HG02571 (cell line): ENCODE results near the gene PLXDC1.

ENCODE experiments used
- ATAC-seq: cut with Tn5 transposase; IDR thresholded peaks from one replicate; pipeline ENCODE4 v1.9.1; 2021; ENCODE audit warnings: mild to moderate bottlenecking, moderate library complexity; ENCODE audit not compliant: unreplicated experiment

Gene PLXDC1

DNA sequence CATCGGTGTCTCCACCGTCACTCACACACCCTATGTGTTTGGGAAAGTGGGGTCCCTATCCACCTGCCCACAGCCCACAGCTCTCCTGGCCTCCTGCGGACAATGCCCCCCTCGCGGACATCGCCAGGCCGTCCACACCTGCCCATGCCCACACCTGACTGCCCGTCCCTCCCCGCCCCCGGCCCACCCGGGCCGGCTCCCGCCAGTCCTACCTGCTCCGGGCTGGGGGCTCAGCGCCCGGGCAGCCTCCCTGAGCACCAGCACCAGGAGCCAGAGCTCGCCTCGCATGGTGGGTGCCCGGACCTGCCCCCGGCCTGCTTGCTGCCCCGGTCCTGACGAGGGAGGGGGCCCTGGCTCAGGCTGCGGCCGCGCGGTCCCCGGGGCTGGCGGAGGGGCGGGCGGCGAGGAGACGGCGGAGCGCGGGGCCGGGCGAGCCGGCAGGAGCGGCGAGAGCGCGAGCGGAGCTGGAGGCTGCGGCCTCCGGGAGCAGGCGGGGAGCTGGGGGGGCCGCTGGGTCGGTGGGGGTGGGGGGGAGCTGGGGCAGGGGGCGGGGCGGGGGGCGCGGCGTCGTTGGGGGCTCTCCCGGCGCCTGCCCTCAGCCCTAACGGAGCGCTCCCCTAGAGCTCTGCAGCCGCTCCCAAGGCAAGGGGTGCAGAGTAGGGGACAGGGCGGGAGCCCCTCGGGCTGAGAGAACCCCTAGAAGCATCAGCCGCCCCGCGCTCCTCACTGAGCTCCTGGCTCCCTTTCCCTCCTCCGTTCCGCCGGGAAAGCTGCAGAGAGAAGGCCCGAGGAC lies at the start of gene PLXDC1:
PLXDC1 (minus strand) TSS at position 488 of the 793 bp plus-strand sequence; CDS start at position 288, 200 bp downstream.
- no peak for ATAC-seq

DNA sequence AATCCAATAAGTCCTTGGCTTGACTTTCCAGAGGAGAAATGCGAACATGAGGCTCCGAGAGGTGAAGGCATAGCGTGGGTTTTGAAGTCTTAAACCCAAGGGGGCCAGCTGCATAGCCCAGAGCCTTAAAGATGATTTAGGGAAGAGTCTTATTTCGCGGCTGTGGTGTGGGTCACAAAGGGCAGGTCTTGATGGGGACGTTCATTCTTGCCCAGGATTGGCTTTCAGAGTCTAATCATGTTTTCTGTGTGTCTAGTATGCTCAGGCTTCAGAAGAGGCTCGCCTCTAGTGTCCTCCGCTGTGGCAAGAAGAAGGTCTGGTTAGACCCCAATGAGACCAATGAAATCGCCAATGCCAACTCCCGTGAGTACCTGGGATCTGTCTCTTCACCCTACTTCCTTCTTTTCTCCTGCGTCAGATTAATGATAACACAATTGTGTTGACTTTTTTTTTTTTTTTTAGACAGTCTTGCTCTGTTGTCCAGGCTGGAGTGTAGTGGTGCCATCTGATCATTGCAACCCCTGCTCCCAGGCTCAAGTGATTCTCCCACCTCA lies 49.6 kb upstream of the PLXDC1 start:
- no peak for ATAC-seq

DNA sequence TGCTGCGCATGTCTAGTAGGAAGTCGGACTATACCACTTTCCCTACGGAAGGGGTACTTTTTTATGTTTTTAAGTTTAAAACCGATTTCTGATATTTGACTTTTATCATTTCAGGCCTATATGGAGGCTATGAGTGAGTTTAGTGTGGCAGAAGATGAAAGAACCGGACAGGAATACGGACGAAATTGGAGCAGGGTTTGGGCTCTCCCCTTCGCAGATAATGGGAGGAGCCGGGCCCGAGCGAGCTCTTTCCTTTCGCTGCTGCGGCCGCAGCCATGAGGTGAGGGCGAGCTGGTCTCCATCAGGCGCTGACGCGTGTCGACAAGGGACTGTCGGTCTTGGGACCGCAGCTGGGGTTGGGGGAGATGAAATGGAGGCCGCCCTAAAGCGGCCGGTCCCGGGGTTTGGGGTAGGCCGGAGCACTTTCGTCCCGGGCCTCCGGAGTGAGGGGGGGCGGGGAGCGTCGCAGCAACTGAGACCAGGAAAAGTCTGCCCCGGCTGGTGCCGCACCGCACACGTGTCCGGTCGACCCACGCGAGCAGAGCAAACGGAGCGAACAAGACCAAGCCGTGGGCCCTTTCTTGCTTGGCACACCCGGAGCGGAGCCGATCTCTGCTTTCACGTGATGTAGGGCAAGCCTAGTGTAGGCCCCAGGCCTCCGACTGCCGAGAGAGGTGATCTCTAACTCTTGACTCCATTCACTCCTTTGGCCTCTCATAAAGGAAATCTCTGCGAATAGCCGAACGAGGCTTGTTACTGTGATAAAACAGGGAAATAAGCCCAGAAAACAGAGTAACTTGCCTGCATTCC lies 48.8 kb upstream of the PLXDC1 start, which contains the start of gene RPL19:
RPL19 (plus strand) TSS at position 214 of the 810 bp plus-strand sequence; CDS start at position 276, 62 bp downstream.
- peak; percentile 53 for ATAC-seq

DNA sequence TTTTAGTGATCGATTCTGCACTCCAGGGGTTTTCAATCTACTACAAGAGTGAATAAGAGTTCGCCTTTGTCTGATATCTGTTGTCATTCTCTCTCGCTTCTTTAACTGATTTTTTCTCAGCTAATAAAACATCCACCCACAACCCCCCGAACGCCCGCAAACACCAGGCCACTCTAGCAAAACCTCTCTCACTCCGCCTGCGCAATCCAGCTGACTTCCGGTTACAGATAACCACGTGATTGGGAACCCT lies 48.3 kb upstream of the PLXDC1 start:
- ATAC-seq: peak; percentile 48

DNA sequence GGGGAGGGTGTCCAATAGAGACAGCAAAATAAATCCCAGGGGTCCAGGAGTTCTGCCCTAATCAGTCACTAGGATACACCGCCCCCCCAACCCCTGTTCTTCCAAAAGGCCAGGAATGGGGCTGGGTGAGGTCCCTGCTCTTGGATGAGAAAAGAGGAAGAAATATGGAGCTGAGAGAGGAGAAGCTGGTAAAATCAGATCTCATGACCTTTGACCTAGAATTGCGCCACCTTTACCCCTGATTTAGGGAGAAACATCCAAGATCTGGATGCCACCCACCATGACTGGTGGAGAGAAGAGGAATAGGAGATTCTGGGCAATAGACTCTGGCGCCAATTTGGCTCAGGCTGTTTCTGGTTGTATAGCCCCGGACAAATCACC lies 46.7 kb upstream of the PLXDC1 start:
- no peak for ATAC-seq

DNA sequence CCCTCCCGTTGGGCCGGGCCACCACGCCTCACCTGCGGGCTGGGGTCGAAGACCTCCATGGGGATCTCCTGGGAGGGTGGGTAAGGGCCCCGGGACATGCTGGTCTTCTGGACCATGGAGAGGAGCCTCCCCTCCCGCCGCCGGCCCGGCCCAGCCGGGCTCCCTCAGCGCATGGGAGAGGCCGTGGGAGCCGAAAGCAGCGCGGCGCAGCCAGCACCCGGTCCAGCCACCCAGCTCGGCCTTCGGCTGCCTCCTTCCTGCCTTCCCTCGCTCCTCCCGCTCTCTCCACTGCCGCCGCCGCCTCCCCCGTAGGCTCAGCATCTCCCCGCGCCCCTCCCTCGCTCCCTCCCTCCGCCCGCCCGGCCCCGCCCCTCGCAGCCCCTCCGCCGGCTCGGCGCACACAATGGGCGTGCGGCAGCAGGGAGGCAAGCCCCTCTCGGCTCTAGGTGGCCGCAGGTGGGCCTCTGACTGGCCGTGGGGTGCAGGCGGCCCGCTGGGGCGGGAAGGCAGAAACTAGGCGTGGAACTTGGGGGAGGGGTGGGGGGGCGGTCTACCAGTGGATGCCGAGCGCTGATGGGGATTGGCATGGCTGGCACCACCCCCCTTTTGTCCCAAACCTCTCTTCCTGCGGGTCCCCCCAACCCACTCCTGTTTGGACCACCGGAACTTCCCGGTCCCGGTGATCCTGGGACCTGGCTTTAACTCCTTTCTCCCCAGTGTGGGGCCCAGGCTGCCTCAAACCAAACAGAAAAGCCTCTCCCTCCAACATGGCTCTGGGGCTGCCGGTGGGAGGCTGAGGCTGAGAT lies 46.1 kb upstream of the PLXDC1 start, which contains the start of gene CACNB1:
CACNB1 (minus strand) TSS at position 290 of the 806 bp plus-strand sequence; CDS start at position 116, 174 bp downstream.
- no peak for ATAC-seq

DNA sequence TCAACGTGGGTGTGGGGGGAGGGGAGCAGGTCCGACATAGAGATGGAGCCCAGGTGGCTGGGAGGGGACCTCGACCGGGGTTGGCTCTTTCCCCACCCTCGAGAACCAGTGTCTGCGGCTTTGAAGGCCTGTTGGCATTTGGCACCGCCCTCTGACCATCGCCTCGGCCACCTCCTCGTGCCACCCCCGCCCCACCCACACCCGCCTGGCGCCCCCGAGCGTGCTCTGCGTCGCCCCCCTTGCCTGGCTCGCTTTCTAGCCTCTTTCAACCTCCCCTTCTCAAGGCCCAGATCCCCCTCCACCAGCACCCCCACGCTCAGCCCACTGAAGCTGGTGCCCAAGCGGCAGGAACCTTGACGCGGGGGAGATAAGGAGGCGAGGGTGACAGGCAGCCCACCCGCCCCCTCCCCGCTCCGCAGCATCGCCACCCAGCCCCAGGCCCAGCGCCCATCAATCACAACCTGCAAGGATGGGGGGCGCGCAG lies 45.4 kb upstream of the PLXDC1 start:
- ATAC-seq: no peak

DNA sequence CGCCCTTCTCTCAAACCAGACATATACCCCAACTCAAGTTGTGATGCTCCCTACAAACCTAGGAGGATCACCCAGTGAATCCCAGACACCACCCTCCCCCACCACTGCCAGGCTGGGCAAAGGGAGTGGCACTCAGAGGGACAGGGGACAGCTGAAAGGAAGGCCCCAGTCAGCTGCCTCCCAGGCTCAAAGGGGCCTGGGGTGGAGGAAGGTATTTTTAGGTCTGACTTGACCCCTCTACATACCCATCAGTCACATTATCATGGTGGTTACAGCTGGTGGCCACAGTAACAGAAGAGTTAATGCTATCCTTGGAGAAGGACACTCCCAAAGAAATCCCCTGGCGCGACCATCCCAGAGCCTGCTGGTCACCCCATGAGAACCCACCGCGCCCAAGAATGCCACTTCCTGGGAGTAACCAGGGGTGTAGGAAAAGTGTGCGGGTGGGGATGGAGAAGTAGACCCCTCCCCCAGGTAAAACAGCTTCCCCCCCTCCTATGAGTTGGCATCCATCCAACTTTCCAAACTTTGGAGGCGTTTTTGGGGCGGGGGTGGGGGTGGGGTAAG lies 44.9 kb upstream of the PLXDC1 start:
- no peak for ATAC-seq

DNA sequence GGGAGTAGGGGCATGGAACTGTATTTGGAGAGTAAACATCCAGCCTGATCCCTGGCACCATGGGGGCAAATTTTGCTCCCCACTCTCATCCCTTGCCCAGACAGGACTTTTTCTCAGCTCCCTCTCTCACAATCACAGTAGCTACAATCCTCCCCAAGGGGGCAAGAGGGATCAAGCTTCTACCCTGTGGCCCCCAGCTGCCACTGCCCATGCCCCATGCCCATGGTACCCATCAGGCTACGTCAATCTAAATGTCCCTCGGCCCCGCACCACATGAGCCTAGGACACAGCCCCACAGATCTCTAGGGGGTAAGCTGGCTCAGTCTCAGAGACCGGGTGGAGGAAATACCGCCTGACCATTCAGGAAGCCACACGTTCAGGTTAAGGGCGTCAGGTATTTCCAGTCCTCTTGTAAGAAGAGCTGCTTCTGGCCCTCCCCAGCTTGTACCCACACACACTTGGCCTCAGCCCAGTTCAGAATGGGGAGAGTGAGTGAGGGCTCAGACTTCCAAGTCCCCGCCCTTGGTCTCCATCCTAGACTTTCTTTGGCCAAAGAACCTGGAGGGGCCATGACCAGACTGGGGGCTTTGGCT lies 44.2 kb upstream of the PLXDC1 start:
- no peak for ATAC-seq

DNA sequence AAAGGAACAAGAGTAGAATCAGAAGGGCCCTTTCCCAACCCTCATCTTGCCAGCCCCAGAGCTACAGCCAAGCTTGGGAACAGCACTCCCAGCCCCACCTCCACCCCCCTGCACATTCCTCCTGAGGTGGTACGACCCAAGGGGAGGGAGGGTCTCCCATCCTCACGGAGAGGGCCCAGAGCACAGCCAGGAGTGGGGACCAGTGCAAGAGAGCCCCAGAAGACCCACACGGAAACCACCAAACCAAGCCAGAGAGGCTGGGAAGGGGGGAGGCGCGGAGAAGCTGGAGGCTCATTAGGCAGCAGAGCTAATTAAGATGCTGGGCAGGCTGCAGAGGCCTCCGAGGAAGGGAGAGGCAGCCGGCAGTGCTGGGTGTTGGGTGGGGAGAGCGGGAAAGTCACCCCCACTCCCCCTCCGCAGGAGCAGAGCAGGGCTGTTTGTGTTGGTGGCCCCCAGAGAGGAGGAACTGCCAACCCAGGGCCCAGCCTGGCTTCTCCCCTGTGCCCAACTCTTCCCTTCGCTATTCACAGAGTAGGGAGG lies 43.6 kb upstream of the PLXDC1 start:
- ATAC-seq: no peak

DNA sequence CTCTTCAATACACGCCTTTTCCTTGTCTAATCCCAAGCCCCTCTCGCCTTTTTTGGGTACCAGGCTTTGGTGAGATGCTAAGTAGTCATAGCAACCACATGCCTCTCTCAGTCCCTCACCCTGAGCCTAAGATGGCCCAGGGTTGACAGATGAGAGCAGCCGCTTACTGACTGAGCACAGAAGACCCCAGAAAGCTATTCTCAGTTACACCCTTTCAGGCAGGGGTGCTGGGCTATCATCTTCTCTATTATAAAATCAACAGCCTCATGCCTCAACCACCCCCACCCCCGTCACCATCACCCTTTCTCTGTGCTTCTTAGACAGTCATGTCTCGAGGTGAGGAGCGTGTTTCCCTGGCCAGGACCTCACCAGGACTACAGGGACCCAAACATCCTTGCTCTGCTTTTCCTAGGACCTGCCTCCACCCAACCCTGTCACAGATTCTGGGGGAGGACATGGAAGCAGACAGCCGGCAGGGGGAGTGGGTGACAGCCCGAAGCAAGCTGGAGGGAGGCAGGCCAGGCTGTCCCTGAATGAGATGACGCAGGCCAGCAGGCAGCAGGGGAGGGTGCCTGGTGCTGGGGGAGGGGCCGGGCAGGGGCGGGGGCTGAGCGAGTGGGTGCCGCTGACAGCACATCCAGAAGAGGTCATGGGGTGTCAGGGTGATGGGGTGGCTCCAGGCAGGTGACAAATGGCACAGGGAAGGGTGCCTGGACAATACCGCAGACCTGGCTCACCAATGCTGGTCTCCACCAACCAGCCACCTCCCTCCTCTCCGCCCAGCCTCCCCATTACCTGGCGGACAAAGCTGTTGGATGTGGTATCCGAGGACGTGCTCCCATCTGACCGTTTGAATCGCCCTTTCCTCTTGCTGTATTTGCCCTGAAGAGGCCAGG lies 42.9 kb upstream of the PLXDC1 start:
- ATAC-seq: no peak

DNA sequence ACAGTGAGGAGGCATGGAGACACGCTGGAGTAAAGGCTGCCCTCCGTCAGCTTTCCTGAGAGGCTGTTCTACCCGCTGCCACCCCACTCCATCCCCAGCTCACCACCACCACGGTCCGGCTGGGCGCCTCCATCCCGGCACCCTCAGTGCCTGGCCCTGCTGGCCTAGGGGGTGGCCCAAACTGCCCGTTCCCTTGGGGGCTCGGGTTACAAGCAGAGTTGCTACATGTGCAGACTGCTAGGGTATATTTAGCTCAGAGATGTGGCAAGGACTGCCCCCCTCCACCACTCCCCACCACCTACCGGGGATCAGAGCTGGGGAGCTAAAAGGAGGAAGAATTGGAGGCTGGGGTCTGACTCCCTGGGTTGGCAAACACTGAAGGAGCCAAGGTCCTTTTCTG lies 41.9 kb upstream of the PLXDC1 start:
- ATAC-seq: no peak

DNA sequence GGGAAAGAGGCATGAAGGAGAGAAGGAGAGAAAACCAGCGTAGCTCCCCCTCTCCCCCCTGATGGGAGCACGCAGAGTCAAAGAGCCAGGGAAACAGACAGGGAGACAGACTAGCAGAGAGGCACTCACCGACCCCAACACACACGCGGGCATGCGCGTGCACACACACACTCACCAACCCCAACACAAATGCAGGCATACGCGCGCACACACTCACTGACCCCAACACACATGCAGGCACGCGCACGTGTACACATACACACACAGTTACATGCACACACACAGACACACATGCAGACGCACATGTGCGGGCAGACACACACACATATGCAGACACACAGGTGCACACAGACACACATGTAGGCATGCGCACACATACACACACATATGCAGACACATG lies 41.5 kb upstream of the PLXDC1 start:
- no peak for ATAC-seq

DNA sequence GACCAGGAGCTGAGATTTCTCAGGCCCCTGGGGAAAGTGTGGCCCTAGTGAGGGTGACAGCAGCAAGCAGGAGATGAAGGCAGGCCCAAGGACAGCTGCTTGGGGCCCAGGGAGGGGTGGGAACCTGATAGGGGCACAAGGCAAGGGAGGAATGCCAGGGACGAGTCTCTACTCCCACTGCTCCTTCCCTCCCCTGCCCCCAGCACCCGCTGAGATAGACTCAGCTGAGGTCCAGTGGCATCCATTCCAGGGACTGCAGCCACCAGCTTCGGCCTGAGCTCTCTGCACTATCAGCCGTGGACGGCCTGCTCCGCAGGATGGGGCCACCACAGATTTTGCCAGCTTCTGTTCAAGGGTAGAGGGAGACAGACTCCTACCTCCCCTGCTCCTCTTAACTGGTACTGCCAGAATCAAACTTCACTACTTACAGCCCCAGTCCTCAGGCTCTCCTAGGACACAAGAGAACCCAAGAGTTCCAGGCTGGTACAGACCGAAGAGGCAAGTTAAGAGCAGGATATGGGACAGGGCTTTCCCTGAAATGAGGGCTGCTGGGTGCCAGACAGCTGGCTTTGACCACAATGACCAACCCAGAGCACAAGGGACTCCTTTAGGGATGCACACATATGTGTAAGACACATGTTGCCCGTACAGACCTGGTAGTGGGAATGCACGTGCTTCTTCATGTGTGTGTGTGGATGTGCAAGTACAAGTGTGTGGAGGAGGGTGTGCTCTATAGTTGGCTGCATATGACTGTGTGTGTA lies 40.5 kb upstream of the PLXDC1 start:
- no peak for ATAC-seq

DNA sequence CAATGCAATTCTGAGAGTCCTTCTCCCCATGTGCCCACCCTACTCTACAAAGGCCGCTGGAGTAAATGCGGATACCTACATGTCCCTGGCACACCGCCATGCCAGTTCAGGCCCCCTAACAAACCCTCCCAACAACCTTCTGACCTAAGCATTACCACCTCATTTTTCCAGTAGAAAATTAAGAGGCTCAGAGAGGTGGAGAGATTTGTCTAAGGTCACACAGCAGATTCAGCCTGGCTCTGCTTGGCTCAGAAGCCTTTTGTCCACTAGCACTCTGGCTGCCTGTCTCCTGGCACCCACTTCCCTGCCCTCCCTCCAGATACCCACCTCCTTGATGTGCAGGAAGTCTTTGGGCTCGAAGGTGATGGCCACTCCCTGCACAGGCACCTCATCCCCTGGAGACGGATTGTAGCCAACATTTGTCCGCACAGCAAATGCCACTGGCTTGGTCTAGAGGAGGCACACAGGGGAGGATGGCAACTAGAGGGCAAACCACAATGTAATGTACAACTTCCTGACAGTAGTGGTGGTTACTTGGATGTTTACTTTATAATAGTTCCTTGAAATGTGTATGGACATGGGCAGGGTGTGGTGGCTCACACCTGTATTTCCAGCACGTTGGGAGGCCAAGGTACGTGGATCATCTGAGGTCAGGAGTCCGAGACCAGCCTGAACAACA lies 35.9 kb upstream of the PLXDC1 start:
- ATAC-seq: no peak

DNA sequence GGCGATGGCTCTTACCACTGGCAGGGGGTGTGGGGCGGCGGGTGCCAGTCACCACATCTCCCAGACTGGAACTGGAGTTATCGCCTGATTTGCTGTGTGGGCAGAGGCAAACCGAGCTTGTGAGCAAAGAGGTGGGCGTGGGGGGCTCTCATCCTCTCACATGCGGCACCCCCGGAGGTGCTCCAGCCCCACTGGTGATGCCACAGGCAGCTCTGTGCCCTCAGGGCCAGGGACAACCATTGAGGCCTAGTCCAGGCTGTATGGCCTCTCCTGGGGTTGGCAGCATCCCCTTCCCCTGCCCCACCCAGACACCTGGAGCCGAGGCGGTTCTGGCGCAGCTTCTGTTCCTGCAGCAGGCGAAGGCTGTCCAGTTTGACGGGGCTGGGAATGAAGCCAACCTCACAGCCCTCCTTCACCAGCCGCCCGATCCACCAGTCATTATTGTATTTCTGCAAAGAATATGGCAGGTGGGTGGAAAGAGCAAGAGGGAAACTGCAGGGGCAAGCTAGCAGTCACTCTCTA lies 35.1 kb upstream of the PLXDC1 start:
- ATAC-seq: no peak

DNA sequence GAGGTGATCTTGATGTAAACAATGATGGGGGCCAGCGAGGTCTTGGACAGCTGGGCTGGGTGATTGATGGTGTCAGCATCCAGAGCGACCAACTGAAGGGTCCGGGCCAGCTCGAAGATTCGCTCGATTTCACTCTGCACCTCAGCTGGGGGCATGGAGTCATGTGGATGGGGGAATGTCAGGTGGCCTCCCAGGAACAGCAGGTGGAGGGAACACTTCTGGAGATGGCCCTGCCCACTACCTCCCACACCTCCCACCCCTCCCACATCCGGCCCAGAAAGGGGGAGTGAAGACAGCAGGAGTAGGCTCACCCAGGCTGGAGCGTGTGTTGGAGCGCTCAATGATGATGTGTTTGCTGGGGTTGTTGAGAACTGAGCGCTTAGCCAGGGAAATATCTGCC lies 32.3 kb upstream of the PLXDC1 start:
- ATAC-seq: no peak
